PC-9 (cell line): ENCODE measurements around the gene RPS14. TPM values are rescaled to one million over a fixed set of nuclear protein-coding genes. Genes with fewer than 3 reads are reported as not detected.

Experiments used
- BruUV-seq: library from RNA; stranded (reverse); fragments of 400-500 nt; replicated peaks from 2 replicates; lab custom pipeline; 2021; lab: Mats Ljungman, UMichigan
- CTCF ChIA-PET: fragments of 300-600 bp; sonication (Branson Sonifier 250); formaldehyde crosslinking; loops from one replicate; lab custom pipeline; 2022; ENCODE audit warnings: antibody characterized with exemption; lab: Charles Lee
- POLR2A ChIA-PET: fragments of 300-600 bp; sonication (Branson Sonifier 250); formaldehyde crosslinking; loops from one replicate; lab custom pipeline; 2022; ENCODE audit warnings: antibody characterized with exemption; ENCODE audit not compliant: unreplicated experiment; lab: Charles Lee
- DNase-seq, 2 experiments: peaks; one replicate each; pipeline versions ENCODE4 v3.0.0 to v3.0.0-alpha.2; 2015 to 2022; ENCODE audit warnings: mixed read lengths in 1 of 2
- H2AFZ ChIP-seq: fragments of 200-600 bp; sonication (generic); 2 replicates; pipeline ENCODE4 v1.8.1; 2017; ENCODE audit warnings: antibody characterized with exemption
- H3F3A ChIP-seq: fragments of 200-600 bp; sonication (generic); 2 replicates; pipeline ENCODE4 v1.8.1; 2017; ENCODE audit warnings: antibody characterized with exemption, mild to moderate bottlenecking, low read depth; ENCODE audit not compliant: insufficient read depth
- H3K27ac ChIP-seq: fragments of 200-600 bp; sonication (generic); 2 replicates; pipeline ENCODE4 v1.6.1; 2016; ENCODE audit warnings: mixed run types
- H3K27me3 ChIP-seq: fragments of 200-600 bp; sonication (generic); 2 replicates; pipeline ENCODE4 v1.6.1; 2016; ENCODE audit warnings: low read depth, mixed run types; ENCODE audit not compliant: insufficient read depth
- H3K36me3 ChIP-seq: fragments of 200-600 bp; sonication (generic); 2 replicates; pipeline ENCODE4 v1.6.1; 2016; ENCODE audit warnings: low read depth, mixed run types
- H3K4me1 ChIP-seq: fragments of 200-600 bp; sonication (generic); replicated peaks from 2 replicates; pipeline ENCODE4 v1.6.1; 2016; ENCODE audit warnings: mixed run types; ENCODE audit not compliant: insufficient read depth
- H3K4me2 ChIP-seq: fragments of 200-600 bp; sonication (generic); 2 replicates; pipeline ENCODE4 v1.6.1; 2017; ENCODE audit warnings: mixed run types
- H3K4me3 ChIP-seq: fragments of 200-600 bp; sonication (generic); 2 replicates; pipeline ENCODE4 v1.6.1; 2016; ENCODE audit warnings: mixed run types
- H3K79me2 ChIP-seq: fragments of 200-600 bp; sonication (generic); 2 replicates; pipeline ENCODE4 v1.6.1; 2017; ENCODE audit warnings: low read depth, mixed run types
- H3K9me2 ChIP-seq: fragments of 200-600 bp; sonication (generic); 2 replicates; pipeline ENCODE4 v1.8.1; 2017; ENCODE audit warnings: mild to moderate bottlenecking; ENCODE audit not compliant: insufficient read depth
- H3K9me3 ChIP-seq: fragments of 200-600 bp; sonication (generic); 2 replicates; pipeline ENCODE4 v1.8.1; 2016; ENCODE audit warnings: low read depth; ENCODE audit not compliant: insufficient read depth
- H4K20me1 ChIP-seq: fragments of 200-600 bp; sonication (generic); 2 replicates; pipeline ENCODE4 v1.8.1; 2017; ENCODE audit not compliant: insufficient read depth
- EZH2 ChIP-seq: fragments of 200-600 bp; sonication (generic); IDR thresholded peaks from 2 replicates; pipeline ENCODE4 v1.8.0; 2017; ENCODE audit warnings: antibody characterized with exemption, low read depth
- intact Hi-C: fragments of 100-400 bp; cut with micrococcal nuclease; formaldehyde crosslinking; loops from one replicate; pipeline ENCODE4 v1.10.0; 2022; ENCODE audit not compliant: unreplicated experiment
- total RNA-seq: library from RNA; stranded (reverse); gene quantifications from 2 replicates; pipeline ENCODE4 v1.2.3, GENCODE V29; 2021
- TF ChIP-seq, protein P1 (sequence below): fragments of 200-600 bp; sonication (generic); conservative IDR thresholded peaks from 2 replicates; pipeline ENCODE4 v1.6.1; 2017; ENCODE audit warnings: mixed run types, antibody characterized with exemption, mild to moderate bottlenecking, moderate library complexity

Gene RPS14
- total RNA-seq, 1 experiment from 2014 or later, result 2,907 TPM

DNA sequence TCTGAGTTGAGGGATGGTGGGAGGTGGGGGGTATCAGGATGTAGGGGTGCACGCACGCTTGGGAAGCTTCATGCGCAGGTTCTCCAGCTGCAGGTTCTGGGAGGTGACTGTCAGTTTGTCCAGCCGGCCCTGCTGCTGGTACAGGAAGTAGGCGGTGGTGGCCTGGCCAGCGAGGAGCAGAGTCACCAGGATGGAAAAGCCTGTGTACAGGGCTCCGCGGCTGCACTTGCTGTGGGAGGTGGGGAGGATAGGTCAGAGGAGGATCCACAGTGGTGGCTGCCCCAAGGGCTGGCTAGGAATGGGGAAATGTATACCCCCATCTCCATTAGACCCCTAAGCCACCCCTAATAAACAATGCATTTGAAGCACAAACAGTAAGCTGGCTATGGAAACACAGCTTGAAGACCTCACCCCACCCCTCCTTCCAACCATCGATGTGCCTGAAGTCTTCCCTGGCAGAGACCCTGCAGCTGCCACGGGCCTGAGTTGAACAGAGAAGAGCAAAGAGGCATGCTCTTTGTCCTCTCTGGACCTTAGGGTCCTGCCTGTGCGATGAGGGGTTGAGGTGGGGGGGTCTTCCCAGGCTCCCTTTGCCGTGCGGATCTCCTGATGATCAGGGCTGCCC is 42.3 kb downstream of the RPS14 start:
- Histone ChIP-seq H3K4me2 (no peak overlapping the region), H3K4me1 (peaks cover 6% of the 10 kb centered on the region), H3K27me3 (no peaks in the 10 kb centered on the region), H3K27ac (no peak overlapping the region), H2AFZ (no peak overlapping the region), H3K9me2 (no peaks in the 10 kb centered on the region), H3F3A (peaks cover 9% of the 10 kb centered on the region; the same call in 1 of the 2 replicates), H3K36me3 (no peaks in the 10 kb centered on the region), H3K79me2 (no peaks in the 10 kb centered on the region), H4K20me1 (no peaks in the 10 kb centered on the region), H3K4me3 (no peak overlapping the region), H3K9me3 (no peaks in the 10 kb centered on the region)
- BruUV-seq, result no TSS peak
- no peak for DNase-seq
- ChIA-PET CTCF (no interaction called here), POLR2A (no interaction called here)
- TF ChIP-seq, protein P1, sequence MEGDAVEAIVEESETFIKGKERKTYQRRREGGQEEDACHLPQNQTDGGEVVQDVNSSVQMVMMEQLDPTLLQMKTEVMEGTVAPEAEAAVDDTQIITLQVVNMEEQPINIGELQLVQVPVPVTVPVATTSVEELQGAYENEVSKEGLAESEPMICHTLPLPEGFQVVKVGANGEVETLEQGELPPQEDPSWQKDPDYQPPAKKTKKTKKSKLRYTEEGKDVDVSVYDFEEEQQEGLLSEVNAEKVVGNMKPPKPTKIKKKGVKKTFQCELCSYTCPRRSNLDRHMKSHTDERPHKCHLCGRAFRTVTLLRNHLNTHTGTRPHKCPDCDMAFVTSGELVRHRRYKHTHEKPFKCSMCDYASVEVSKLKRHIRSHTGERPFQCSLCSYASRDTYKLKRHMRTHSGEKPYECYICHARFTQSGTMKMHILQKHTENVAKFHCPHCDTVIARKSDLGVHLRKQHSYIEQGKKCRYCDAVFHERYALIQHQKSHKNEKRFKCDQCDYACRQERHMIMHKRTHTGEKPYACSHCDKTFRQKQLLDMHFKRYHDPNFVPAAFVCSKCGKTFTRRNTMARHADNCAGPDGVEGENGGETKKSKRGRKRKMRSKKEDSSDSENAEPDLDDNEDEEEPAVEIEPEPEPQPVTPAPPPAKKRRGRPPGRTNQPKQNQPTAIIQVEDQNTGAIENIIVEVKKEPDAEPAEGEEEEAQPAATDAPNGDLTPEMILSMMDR, result no peak
- TF ChIP-seq EZH2, result no peak
- intact Hi-C loops, result no loop called here

DNA sequence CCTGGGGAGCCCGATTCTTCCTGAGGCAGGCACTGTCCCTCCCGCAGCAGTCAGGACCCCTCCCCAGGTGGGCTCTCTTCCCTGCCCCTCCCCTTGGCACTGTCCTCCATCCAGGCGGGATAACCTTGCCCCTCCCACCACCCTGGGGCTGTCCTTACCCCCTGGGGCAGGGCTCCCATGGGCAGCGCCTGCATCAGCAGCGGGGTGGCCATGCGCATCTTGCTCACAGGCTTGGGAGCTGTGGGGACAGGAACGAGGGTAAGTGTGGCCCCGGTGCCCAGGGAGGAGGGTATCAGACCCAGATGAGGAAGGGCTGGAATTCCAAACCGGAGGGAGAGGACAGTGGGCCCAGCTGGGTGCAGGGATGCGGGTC is 42.8 kb downstream of the RPS14 start:
- CTCF ChIA-PET, result no interaction called here
- Histone ChIP-seq H3K36me3 (no peaks in the 10 kb centered on the region), H3K9me2 (no peaks in the 10 kb centered on the region), H3K79me2 (no peaks in the 10 kb centered on the region), H3K4me2 (no peak overlapping the region), H3K9me3 (no peaks in the 10 kb centered on the region), H3K4me3 (no peak overlapping the region), H4K20me1 (no peaks in the 10 kb centered on the region), H2AFZ (no peak overlapping the region), H3K27me3 (no peaks in the 10 kb centered on the region), H3F3A (peaks cover 9% of the 10 kb centered on the region; the same call in 1 of the 2 replicates), H3K4me1 (peaks cover 6% of the 10 kb centered on the region), H3K27ac (no peak overlapping the region)
- no TSS peak for BruUV-seq
- POLR2A ChIA-PET, result no interaction called here
- no peak for DNase-seq
- TF ChIP-seq, protein P1, result no peak
- TF ChIP-seq EZH2, result no peak
- intact Hi-C loops, result no loop called here

DNA sequence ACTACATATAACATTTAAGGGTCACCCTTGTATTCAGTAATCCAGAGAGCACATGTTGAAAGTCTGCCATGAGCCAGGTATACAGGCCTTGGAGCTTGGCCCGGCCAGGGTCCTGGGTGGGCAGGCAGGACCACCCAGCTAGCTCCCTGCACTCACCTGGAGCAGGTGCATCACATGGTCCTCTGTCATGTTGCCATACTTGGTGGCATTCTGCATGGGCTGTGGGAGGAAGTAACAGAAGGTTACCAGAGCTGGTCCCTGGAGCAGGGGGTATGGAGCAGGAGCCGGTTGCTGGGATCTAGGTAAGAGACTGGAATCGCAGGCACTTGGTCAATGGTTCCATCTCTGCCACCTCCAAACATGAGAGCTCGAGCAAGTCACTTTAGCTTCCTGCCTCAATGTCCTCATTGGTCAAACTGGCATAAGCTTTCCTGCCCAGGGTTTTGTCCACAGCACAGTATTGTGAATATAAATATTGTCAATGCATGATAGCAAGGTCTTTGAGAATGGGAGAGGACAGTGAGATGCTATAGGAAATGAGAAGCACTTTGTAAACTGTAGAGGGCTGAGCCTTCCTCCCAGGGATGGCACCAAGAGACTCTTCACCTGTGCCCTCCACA is 43.3 kb downstream of the RPS14 start:
- POLR2A ChIA-PET, result interaction anchor here (0.6 kb wide), 1 partner anchor 330 kb away, joined by 3 read pairs; no protein-coding TSS in a partner anchor
- Histone ChIP-seq H3K36me3 (no peaks in the 10 kb centered on the region), H3K27me3 (no peaks in the 10 kb centered on the region), H3K4me3 (no peak overlapping the region), H3K4me1 (peaks cover 6% of the 10 kb centered on the region), H3K9me2 (no peaks in the 10 kb centered on the region), H2AFZ (no peak overlapping the region), H3K9me3 (no peaks in the 10 kb centered on the region), H3F3A (peaks cover 9% of the 10 kb centered on the region; the same call in 1 of the 2 replicates), H3K27ac (no peak overlapping the region), H3K79me2 (no peaks in the 10 kb centered on the region), H3K4me2 (no peak overlapping the region), H4K20me1 (no peaks in the 10 kb centered on the region)
- DNase-seq, result no peak
- TF ChIP-seq EZH2, result no peak
- TF ChIP-seq, protein P1, result no peak
- no TSS peak for BruUV-seq
- CTCF ChIA-PET, result no interaction called here
- intact Hi-C loops, result no loop called here
